ENCODE results near the gene LATS1. TPM values are rescaled to one million over a fixed set of nuclear protein-coding genes. Genes with fewer than 3 reads are reported as not detected.
A peak's percentile ranks its signal among the peaks of the same experiment; 100 is the strongest.

The LATS1 gene
- total and polyA plus RNA-seq, 4 donors = 7.1 to 35.4 (median 16.8) TPM

GRCh38 chr6:149729824-149730223 is 11.9 kb upstream of the LATS1 start:
- H3K36me3 ChIP-seq (ENCODE audit: control insufficient read depth in 4 of 4, insufficient read depth in 4 of 4, low read length in 4 of 4) = peaks cover 15 to 27% (median 19%) of the 10 kb centered on the region in 4 donors
- no peak for ATAC-seq (ENCODE audit: insufficient read depth, low FRiP score)
- H3K27ac ChIP-seq (ENCODE audit: low read depth in 1 of 2, low read length in 1 of 2) = no peak overlapping the region
- no peaks in the 10 kb centered on the region for H3K27me3 ChIP-seq (ENCODE audit: control insufficient read depth in 3 of 3, insufficient read depth in 3 of 3, low read length in 2 of 3)
- no peak for DNase-seq
- H3K4me3 ChIP-seq = no peak overlapping the region
- no peaks in the 10 kb centered on the region for H3K4me1 ChIP-seq (ENCODE audit: control insufficient read depth in 5 of 5, insufficient read depth in 5 of 5, low read length in 5 of 5)
- no peaks in the 10 kb centered on the region for H3K9me3 ChIP-seq (ENCODE audit: control insufficient read depth in 4 of 4, insufficient read depth in 3 of 4, low read length in 3 of 4)
- TF ChIP-seq CTCF (IDR thresholded peaks at IDR 0.05; ENCODE audit: control extremely low read depth, extremely low read depth) = no peak
- H3K9ac ChIP-seq (ENCODE audit: insufficient read depth in 1 of 2, low read length in 2 of 2) = no peak overlapping the region
- WGBS, 2 donors = 56 to 82% methylated on average over 8 of the region's 8 CpGs

- TF ChIP-seq CTCF (IDR thresholded peaks at IDR 0.05; ENCODE audit: control extremely low read depth, extremely low read depth) = no peak
- no peak overlapping the region for H3K9ac ChIP-seq (ENCODE audit: insufficient read depth in 1 of 2, low read length in 2 of 2)
- H3K4me3 ChIP-seq = no peak overlapping the region
- no peak for ATAC-seq (ENCODE audit: insufficient read depth, low FRiP score)
- no peaks in the 10 kb centered on the region for H3K4me1 ChIP-seq (ENCODE audit: control insufficient read depth in 5 of 5, insufficient read depth in 5 of 5, low read length in 5 of 5)
- H3K27ac ChIP-seq (ENCODE audit: low read depth in 1 of 2, low read length in 1 of 2) = peak overlapping the region in 1 of 2 donors; percentile 40
- H3K27me3 ChIP-seq (ENCODE audit: control insufficient read depth in 3 of 3, insufficient read depth in 3 of 3, low read length in 2 of 3) = no peaks in the 10 kb centered on the region
- H3K9me3 ChIP-seq (ENCODE audit: control insufficient read depth in 4 of 4, insufficient read depth in 3 of 4, low read length in 3 of 4) = no peaks in the 10 kb centered on the region
- peaks cover 16 to 26% (median 18%) of the 10 kb centered on the region in 4 donors for H3K36me3 ChIP-seq (ENCODE audit: control insufficient read depth in 4 of 4, insufficient read depth in 4 of 4, low read length in 4 of 4)
- 72 to 79% methylated on average over 5 of the region's 5 CpGs for WGBS, 2 donors
- DNase-seq = no peak
Observed at GRCh38 chr6:149728499-149729234, 10.8 kb upstream of the LATS1 start.

- Histone ChIP-seq H3K4me1 (ENCODE audit: control insufficient read depth in 5 of 5, insufficient read depth in 5 of 5, low read length in 5 of 5) (no peaks in the 10 kb centered on the region), H3K4me3 (no peak overlapping the region), H3K27ac (ENCODE audit: low read depth in 1 of 2, low read length in 1 of 2) (no peak overlapping the region), H3K27me3 (ENCODE audit: control insufficient read depth in 3 of 3, insufficient read depth in 3 of 3, low read length in 2 of 3) (no peaks in the 10 kb centered on the region), H3K9ac (ENCODE audit: insufficient read depth in 1 of 2, low read length in 2 of 2) (no peak overlapping the region), H3K9me3 (ENCODE audit: control insufficient read depth in 4 of 4, insufficient read depth in 3 of 4, low read length in 3 of 4) (no peaks in the 10 kb centered on the region), H3K36me3 (ENCODE audit: control insufficient read depth in 4 of 4, insufficient read depth in 4 of 4, low read length in 4 of 4) (peaks cover 13 to 26% (median 17%) of the 10 kb centered on the region in 4 donors)
- TF ChIP-seq CTCF (IDR thresholded peaks at IDR 0.05; ENCODE audit: control extremely low read depth, extremely low read depth) = no peak
- WGBS, 2 donors = 44 to 74% methylated on average over 4 of the region's 4 CpGs
- no peak for ATAC-seq (ENCODE audit: insufficient read depth, low FRiP score)
- DNase-seq = no peak
Observed at GRCh38 chr6:149727793-149728498, 10.0 kb upstream of the LATS1 start.

All from lung (tissue), 12 donors.